ENCODE data around the gene PKMYT1.

GRCh38 chr16:2963074-2963722, 17.0 kb downstream of the PKMYT1 start:
- TF ChIP-seq CTCF (conservative IDR thresholded peaks at IDR 0.05 in 1 of 2, IDR thresholded peaks at IDR 0.05 in 1 of 2; ENCODE audit: low read depth in 1 of 2, low read length in 2 of 2) = no peak
- no peak for TF ChIP-seq EZH2 (IDR thresholded peaks at IDR 0.05; ENCODE audit: low read length, missing control alignments)
